Prostate gland (tissue), 2 donors: ENCODE measurements around the gene ALPK3. TPM values are rescaled to one million over a fixed set of nuclear protein-coding genes. Genes with fewer than 3 reads are reported as not detected.

ENCODE experiments used
- DNase-seq: peaks from one replicate; pipeline ENCODE4 v3.0.0-alpha.2; 2019; ENCODE audit warnings: low spot score
- H3K27ac ChIP-seq, 2 donors: fragments of 200-600 bp; sonication (generic); 2 replicates each; pipeline ENCODE4 v1.5.1; 2017 to 2019
- H3K27me3 ChIP-seq: fragments of 200-600 bp; sonication (generic); replicated peaks from 2 replicates; pipeline ENCODE4 v1.5.1; 2019; ENCODE audit not compliant: insufficient read depth
- H3K36me3 ChIP-seq, 2 donors: fragments of 200-600 bp; sonication (generic); 1 replicate in 1 of 2; 2 replicates in 1 of 2; pipeline versions ENCODE4 v1.5.1 to v1.8.1; 2017 to 2019
- H3K4me1 ChIP-seq: fragments of 200-600 bp; sonication (generic); replicated peaks from 2 replicates; pipeline ENCODE4 v1.5.1; 2019
- H3K4me3 ChIP-seq, 2 donors: fragments of 200-600 bp; sonication (generic); 2 replicates each; pipeline ENCODE4 v1.5.1; 2017 to 2019
- H3K9me3 ChIP-seq: fragments of 200-600 bp; sonication (generic); 2 replicates; pipeline ENCODE4 v1.5.1; 2017
- CTCF ChIP-seq, 4 experiments: fragments of 200-600 bp in 2 of 4; fragments of 450-650 bp in 2 of 4; sonication (generic) in 2 of 4; IDR thresholded peaks; 1 replicate in 3 of 4; 2 replicates in 1 of 4; pipeline ENCODE4 v1.5.1; 2016 to 2019; ENCODE audit warnings: antibody characterized with exemption in 4 of 4, mild to moderate bottlenecking in 2 of 4, moderate library complexity in 2 of 4
- POLR2A ChIP-seq: fragments of 450-650 bp; IDR thresholded peaks from one replicate; pipeline ENCODE4 v1.6.1; 2016; ENCODE audit warnings: antibody characterized with exemption, mild to moderate bottlenecking
- POLR2AphosphoS5 ChIP-seq: sonication (generic); formaldehyde crosslinking; IDR thresholded peaks from one replicate; pipeline ENCODE4 v1.6.1; 2017; ENCODE audit warnings: antibody characterized with exemption
- WGBS: methylation state at CpG from one replicate; pipeline ENCODE4 v1.1.5; 2018; 5-methylcytosine and 5-hydroxymethylcytosine counted together
- intact Hi-C: fragments of 100-400 bp; cut with DNase I; formaldehyde crosslinking; loops from one replicate; pipeline ENCODE4 v1.14.2; 2022
- total RNA-seq, 2 donors: library from RNA; depleted of rRNA; stranded (reverse); fragments of >200 nt; gene quantifications; one replicate each; pipeline ENCODE4 v1.1.0, GENCODE V29; 2016

The ALPK3 gene
- total RNA-seq, 2 donors from 2014 or later, result 0.68 to 7.2 TPM

GRCh38 chr15:84893607-84894006, 76.5 kb downstream of the ALPK3 start:
- intact Hi-C loops, result no loop called here
- no peaks in the 10 kb centered on the region for H3K27me3 ChIP-seq
- no peak for TF ChIP-seq CTCF (IDR thresholded peaks at IDR 0.05)
- no peaks in the 10 kb centered on the region for H3K4me1 ChIP-seq
- no peak overlapping the region for H3K4me3 ChIP-seq
- 86% methylated on average over 10 of the region's 10 CpGs for WGBS
- H3K9me3 ChIP-seq, result no peaks in the 10 kb centered on the region
- no peak overlapping the region for H3K27ac ChIP-seq
- no peaks in the 10 kb centered on the region for H3K36me3 ChIP-seq
- DNase-seq, result no peak

GRCh38 chr15:84894736-84895425, 77.7 kb downstream of the ALPK3 start:
- H3K9me3 ChIP-seq, result no peaks in the 10 kb centered on the region
- H3K27ac ChIP-seq, result no peak overlapping the region
- no peak for TF ChIP-seq POLR2AphosphoS5
- no peak for TF ChIP-seq CTCF (IDR thresholded peaks at IDR 0.05)
- no peak for TF ChIP-seq POLR2A
- DNase-seq, result no peak
- no peaks in the 10 kb centered on the region for H3K36me3 ChIP-seq
- WGBS, result 86% methylated on average over 12 of the region's 12 CpGs
- intact Hi-C loops, result no loop called here
- H3K4me1 ChIP-seq, result no peaks in the 10 kb centered on the region
- H3K4me3 ChIP-seq, result no peak overlapping the region
- H3K27me3 ChIP-seq, result no peaks in the 10 kb centered on the region

GRCh38 chr15:84898761-84899160, 81.6 kb downstream of the ALPK3 start:
- DNase-seq, result no peak
- Histone ChIP-seq H3K27ac (no peak overlapping the region), H3K36me3 (no peaks in the 10 kb centered on the region), H3K4me1 (no peaks in the 10 kb centered on the region), H3K9me3 (no peaks in the 10 kb centered on the region), H3K4me3 (no peak overlapping the region), H3K27me3 (no peaks in the 10 kb centered on the region)
- intact Hi-C loops, result no loop called here
- TF ChIP-seq POLR2A (no peak), CTCF (IDR thresholded peaks at IDR 0.05) (no peak), POLR2AphosphoS5 (no peak)
- 48% methylated on average over 4 of the region's 4 CpGs for WGBS

- no peaks in the 10 kb centered on the region for H3K4me1 ChIP-seq
- no peaks in the 10 kb centered on the region for H3K27me3 ChIP-seq
- DNase-seq, result no peak
- H3K27ac ChIP-seq, result no peak overlapping the region
- no peaks in the 10 kb centered on the region for H3K9me3 ChIP-seq
- WGBS, result 87% methylated on average over 7 of the region's 7 CpGs
- H3K4me3 ChIP-seq, result no peak overlapping the region
- intact Hi-C loops, result no loop called here
- no peaks in the 10 kb centered on the region for H3K36me3 ChIP-seq
- TF ChIP-seq POLR2A (no peak), CTCF (IDR thresholded peaks at IDR 0.05) (no peak), POLR2AphosphoS5 (no peak)
These were observed 82.6 kb downstream of the ALPK3 start for GRCh38 chr15:84899750-84900149.

GRCh38 chr15:84901540-84901939, 84.4 kb downstream of the ALPK3 start:
- DNase-seq, result no peak
- 98% methylated on average over 2 of the region's 2 CpGs for WGBS
- Histone ChIP-seq H3K36me3 (no peaks in the 10 kb centered on the region), H3K9me3 (no peaks in the 10 kb centered on the region), H3K27me3 (no peaks in the 10 kb centered on the region), H3K27ac (no peak overlapping the region), H3K4me3 (no peak overlapping the region), H3K4me1 (no peaks in the 10 kb centered on the region)
- no peak for TF ChIP-seq CTCF (IDR thresholded peaks at IDR 0.05)
- no peak for TF ChIP-seq POLR2A
- no peak for TF ChIP-seq POLR2AphosphoS5
- intact Hi-C loops, result no loop called here
